Neural progenitor cell (in vitro differentiated cells): ENCODE results near the gene PGR. TPM values are rescaled to one million over a fixed set of nuclear protein-coding genes. Genes with fewer than 3 reads are reported as not detected.

ENCODE experiments used
- DNase-seq: peaks from one replicate; pipeline ENCODE4 v3.0.0-alpha.2; 2016; ENCODE audit warnings: low spot score
- H2AFZ ChIP-seq: fragments of 200-600 bp; sonication (generic); replicated peaks from 2 replicates; pipeline ENCODE4 v1.6.1; 2016; ENCODE audit warnings: antibody characterized with exemption
- H3F3A ChIP-seq: fragments of 200-600 bp; sonication (generic); 2 replicates; pipeline ENCODE4 v1.6.1; 2016; ENCODE audit warnings: antibody characterized with exemption, low read depth
- H3K27ac ChIP-seq: fragments of 200-600 bp; sonication (generic); 2 replicates; pipeline ENCODE4 v1.5.1; 2016; ENCODE audit warnings: mild to moderate bottlenecking
- H3K27me3 ChIP-seq: fragments of 200-600 bp; sonication (generic); 2 replicates; pipeline ENCODE4 v1.6.1; 2016; ENCODE audit warnings: mild to moderate bottlenecking, moderate library complexity
- H3K36me3 ChIP-seq: fragments of 200-600 bp; sonication (generic); 2 replicates; pipeline ENCODE4 v1.5.1; 2016
- H3K4me1 ChIP-seq: fragments of 200-600 bp; sonication (generic); 2 replicates; pipeline ENCODE4 v1.6.1; 2016; ENCODE audit warnings: mixed run types
- H3K4me2 ChIP-seq: fragments of 200-600 bp; sonication (generic); 2 replicates; pipeline ENCODE4 v1.6.1; 2016
- H3K4me3 ChIP-seq: fragments of 200-600 bp; sonication (generic); 2 replicates; pipeline ENCODE4 v1.5.1; 2016
- H3K79me2 ChIP-seq: fragments of 200-600 bp; sonication (generic); 2 replicates; pipeline ENCODE4 v1.6.1; 2016; ENCODE audit warnings: low read depth
- H3K9ac ChIP-seq: fragments of 200-600 bp; sonication (generic); 2 replicates; pipeline ENCODE4 v1.6.1; 2016
- H3K9me3 ChIP-seq: fragments of 200-600 bp; sonication (generic); 2 replicates; pipeline ENCODE4 v1.5.1; 2016; ENCODE audit warnings: low read depth
- H4K20me1 ChIP-seq: fragments of 200-600 bp; sonication (generic); 2 replicates; pipeline ENCODE4 v1.6.1; 2016; ENCODE audit warnings: low read depth
- H3K27ac Mint-ChIP-seq: 3 replicates; pipeline ENCODE4 v1.8.0; 2021; ENCODE audit warnings: mixed read lengths
- H3K27me3 Mint-ChIP-seq: 2 replicates; pipeline ENCODE4 v1.8.0; 2022; ENCODE audit warnings: low read depth, mild to moderate bottlenecking, inconsistent platforms, moderate library complexity, mixed read lengths; ENCODE audit not compliant: insufficient read depth
- H3K36me3 Mint-ChIP-seq: 3 replicates; pipeline ENCODE4 v1.8.0; 2021; ENCODE audit warnings: mixed read lengths
- H3K4me1 Mint-ChIP-seq: 3 replicates; pipeline ENCODE4 v1.8.0; 2021; ENCODE audit warnings: mixed read lengths
- H3K4me3 Mint-ChIP-seq: 3 replicates; pipeline ENCODE4 v1.8.0; 2021; ENCODE audit warnings: mild to moderate bottlenecking, moderate library complexity, mixed read lengths
- H3K9me3 Mint-ChIP-seq: 3 replicates; pipeline ENCODE4 v1.8.0; 2020; ENCODE audit warnings: mixed read lengths
- CTCF ChIP-seq: fragments of 200-600 bp; sonication (generic); IDR thresholded peaks from 2 replicates; pipeline ENCODE4 v1.5.1; 2017; ENCODE audit warnings: antibody characterized with exemption, mild to moderate bottlenecking
- EZH2 ChIP-seq: fragments of 200-600 bp; sonication (generic); IDR thresholded peaks from 2 replicates; pipeline ENCODE4 v1.6.1; 2017; ENCODE audit warnings: antibody characterized with exemption, mild to moderate bottlenecking, moderate library complexity
- EZH2phosphoT487 ChIP-seq: fragments of 200-600 bp; sonication (generic); IDR thresholded peaks from 2 replicates; pipeline ENCODE4 v1.6.1; 2017; ENCODE audit warnings: antibody characterized with exemption
- total RNA-seq: library from RNA; depleted of rRNA; stranded (reverse); fragments of >200 nt; gene quantifications from 2 replicates; pipeline ENCODE4 v1.2.3, GENCODE V29; 2015; ENCODE audit warnings: low replicate concordance

PGR gene
- total RNA-seq, 1 donor from 2014 or later: 0.07 TPM

GRCh38 chr11:101035872-101036271, 93.7 kb downstream of the PGR start:
- H3K4me3 ChIP-seq: no peak overlapping the region
- H3K27me3 ChIP-seq: no peaks in the 10 kb centered on the region
- Mint-ChIP-seq H3K9me3 (no peaks in the 10 kb centered on the region), H3K4me1 (no peaks in the 10 kb centered on the region), H3K27ac (no peak overlapping the region), H3K27me3 (no peaks in the 10 kb centered on the region), H3K4me3 (no peak overlapping the region), H3K36me3 (no peaks in the 10 kb centered on the region)
- no peak overlapping the region for H2AFZ ChIP-seq
- no peaks in the 10 kb centered on the region for H3K4me1 ChIP-seq
- no peaks in the 10 kb centered on the region for H3K36me3 ChIP-seq
- H4K20me1 ChIP-seq: no peaks in the 10 kb centered on the region
- H3K27ac ChIP-seq: no peak overlapping the region
- H3K9ac ChIP-seq: no peak overlapping the region
- H3K79me2 ChIP-seq: no peaks in the 10 kb centered on the region
- no peak for TF ChIP-seq CTCF
- no peak for TF ChIP-seq EZH2phosphoT487
- no peak for TF ChIP-seq EZH2
- no peaks in the 10 kb centered on the region for H3K9me3 ChIP-seq
- no peak overlapping the region for H3K4me2 ChIP-seq
- no peaks in the 10 kb centered on the region for H3F3A ChIP-seq
- DNase-seq: no peak

GRCh38 chr11:101034076-101034475, 95.5 kb downstream of the PGR start:
- no peaks in the 10 kb centered on the region for H3K36me3 ChIP-seq
- Mint-ChIP-seq H3K4me3 (no peak overlapping the region), H3K9me3 (no peaks in the 10 kb centered on the region), H3K27ac (no peak overlapping the region), H3K4me1 (no peaks in the 10 kb centered on the region), H3K27me3 (no peaks in the 10 kb centered on the region), H3K36me3 (no peaks in the 10 kb centered on the region)
- peak; percentile 3 for DNase-seq
- no peak overlapping the region for H3K27ac ChIP-seq
- no peaks in the 10 kb centered on the region for H3K4me1 ChIP-seq
- no peak overlapping the region for H3K9ac ChIP-seq
- H3F3A ChIP-seq: no peaks in the 10 kb centered on the region
- no peaks in the 10 kb centered on the region for H3K27me3 ChIP-seq
- no peaks in the 10 kb centered on the region for H3K9me3 ChIP-seq
- H3K4me2 ChIP-seq: no peak overlapping the region
- peak overlapping the region; percentile 1 for H2AFZ ChIP-seq
- H4K20me1 ChIP-seq: no peaks in the 10 kb centered on the region
- no peaks in the 10 kb centered on the region for H3K79me2 ChIP-seq
- H3K4me3 ChIP-seq: no peak overlapping the region
- TF ChIP-seq EZH2phosphoT487: no peak
- TF ChIP-seq CTCF: no peak
- TF ChIP-seq EZH2: no peak

GRCh38 chr11:101032991-101033390, 96.6 kb downstream of the PGR start:
- Mint-ChIP-seq H3K4me1 (no peaks in the 10 kb centered on the region), H3K27me3 (no peaks in the 10 kb centered on the region), H3K4me3 (no peak overlapping the region), H3K9me3 (no peaks in the 10 kb centered on the region), H3K27ac (no peak overlapping the region), H3K36me3 (no peaks in the 10 kb centered on the region)
- Histone ChIP-seq H3F3A (no peaks in the 10 kb centered on the region), H3K79me2 (no peaks in the 10 kb centered on the region), H3K27me3 (no peaks in the 10 kb centered on the region), H3K4me3 (no peak overlapping the region), H3K4me1 (no peaks in the 10 kb centered on the region), H3K9me3 (no peaks in the 10 kb centered on the region), H3K36me3 (no peaks in the 10 kb centered on the region), H3K9ac (no peak overlapping the region), H3K4me2 (no peak overlapping the region), H4K20me1 (no peaks in the 10 kb centered on the region), H2AFZ (no peak overlapping the region), H3K27ac (no peak overlapping the region)
- TF ChIP-seq EZH2 (no peak), EZH2phosphoT487 (no peak), CTCF (no peak)
- no peak for DNase-seq
